Sigmoid colon (tissue), 7 donors: ENCODE data around the gene TCF12. TPM values are rescaled to one million over a fixed set of nuclear protein-coding genes. Genes with fewer than 3 reads are reported as not detected.
A peak's percentile ranks its signal among the peaks of the same experiment; 100 is the strongest.

Experiments used
- DNase-seq: peaks from one replicate; pipeline ENCODE4 v3.0.0-alpha.2; 2019
- H3K27ac ChIP-seq, 4 donors: fragments of 200-600 bp; sonication (generic); one replicate each; pipeline ENCODE4 v1.5.1; 2016 to 2019; ENCODE audit warnings: mild to moderate bottlenecking in 1 of 4
- H3K27me3 ChIP-seq, 3 donors: fragments of 200-600 bp; sonication (generic); one replicate each; pipeline ENCODE4 v1.5.1; 2019; ENCODE audit warnings: mild to moderate bottlenecking in 1 of 3
- H3K36me3 ChIP-seq, 4 donors: fragments of 200-600 bp; sonication (generic); one replicate each; pipeline ENCODE4 v1.5.1; 2016 to 2019
- H3K4me1 ChIP-seq, 4 donors: fragments of 200-600 bp; sonication (generic); one replicate each; pipeline ENCODE4 v1.5.1; 2017 to 2019
- H3K4me3 ChIP-seq, 4 donors: fragments of 200-600 bp; sonication (generic); one replicate each; pipeline ENCODE4 v1.5.1; 2017 to 2019; ENCODE audit warnings: mild to moderate bottlenecking in 2 of 4, moderate library complexity in 1 of 4
- H3K9me3 ChIP-seq, 4 donors: fragments of 200-600 bp in 3 of 4; sonication (generic) in 3 of 4; one replicate each; pipeline versions ENCODE4 v1.5.1 to v1.6.1; 2013 to 2019
- EP300 ChIP-seq, 4 donors: sonication (generic); formaldehyde crosslinking; IDR thresholded peaks; one replicate each; pipeline ENCODE4 v1.6.1; 2017; ENCODE audit warnings: antibody characterized with exemption in 4 of 4
- POLR2A ChIP-seq, 2 donors: fragments of 450-650 bp; IDR thresholded peaks; one replicate each; pipeline ENCODE4 v1.6.1; 2016; ENCODE audit warnings: antibody characterized with exemption in 2 of 2, mild to moderate bottlenecking in 2 of 2, moderate library complexity in 2 of 2
- POLR2AphosphoS5 ChIP-seq, 4 donors: sonication (generic); formaldehyde crosslinking; IDR thresholded peaks; one replicate each; pipeline ENCODE4 v1.6.1; 2017; ENCODE audit warnings: antibody characterized with exemption in 4 of 4
- WGBS, 2 donors: extraction: QIAGEN DNeasy Blood & Tissue Kit; methylation state at CpG; one replicate each; pipeline ENCODE4 v1.1.7; 2013; 5-methylcytosine and 5-hydroxymethylcytosine counted together
- intact Hi-C: fragments of 100-400 bp; cut with DNase I; formaldehyde crosslinking; loops from one replicate; pipeline ENCODE4 v1.15.1; 2023
- polyA plus RNA-seq, 3 donors: library from polyadenylated mRNA; stranded (reverse); fragments of 200-250 nt; gene quantifications; one replicate each; pipeline ENCODE4 v1.2.3, GENCODE V29; 2013
- total RNA-seq, 4 donors: library from RNA; depleted of rRNA; stranded (reverse); fragments of >200 nt; gene quantifications; one replicate each; pipeline ENCODE4 v1.1.0, GENCODE V29; 2016
- TF ChIP-seq, protein P1 (sequence below), 4 experiments: fragments of 450-650 bp in 3 of 4; fragments of 200-600 bp in 1 of 4; IDR thresholded peaks; one replicate each; pipeline ENCODE4 v1.5.1; 2016 to 2019; ENCODE audit warnings: antibody characterized with exemption in 4 of 4, mild to moderate bottlenecking in 3 of 4, moderate library complexity in 2 of 4
- donor health status: healthy with polysubstance abuse.
- donor health status: Bipolar disorder and iron deficiency.
- donor health status: healthy.

Gene TCF12
- total and polyA plus RNA-seq, 7 donors = 13.2 to 147 (median 77.8) TPM

DNA sequence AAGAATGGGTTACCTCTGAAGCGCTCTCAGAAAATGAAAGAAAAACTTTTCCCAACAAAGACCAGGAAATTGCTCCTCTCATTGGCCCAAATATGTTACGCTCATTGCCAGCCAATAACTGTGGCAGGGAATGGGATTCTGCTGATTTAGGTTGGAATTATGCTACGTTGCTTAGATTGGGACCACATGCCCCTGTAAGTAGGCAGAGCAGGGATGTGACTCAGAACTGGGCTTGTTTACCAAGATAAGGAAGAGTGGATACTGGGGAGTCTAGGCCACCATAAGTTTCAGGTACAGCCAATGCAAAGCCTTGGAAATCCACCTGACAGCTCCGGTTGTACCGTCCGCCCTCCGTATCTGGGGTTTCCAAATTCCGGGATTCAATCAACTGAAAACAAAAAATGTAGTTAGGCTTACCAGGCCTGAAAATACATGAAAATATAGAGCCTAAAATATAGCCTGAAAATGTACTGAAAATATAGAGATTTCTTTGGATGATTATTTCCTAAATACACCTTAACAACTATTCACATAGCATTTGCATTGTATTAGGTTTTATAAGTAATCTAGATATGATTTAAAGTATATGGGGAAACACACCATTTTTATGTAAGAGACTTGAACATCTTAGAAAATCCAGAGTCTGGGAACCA lies 1.5 kb upstream of the TCF12 start:
- peak overlapping the region; percentile 97 to 100 (median 98) for H3K27ac ChIP-seq
- no peaks in the 10 kb centered on the region for H3K9me3 ChIP-seq
- H3K27me3 ChIP-seq = no peaks in the 10 kb centered on the region
- H3K4me3 ChIP-seq = peak overlapping the region; percentile 94 to 99 (median 98)
- WGBS, 2 donors = 97 to 98% methylated on average over 8 of the region's 8 CpGs
- DNase-seq = no peak
- peaks cover 0 to 5% (median 0%) of the 10 kb centered on the region in 4 donors for H3K36me3 ChIP-seq
- intact Hi-C loops = loop anchor here (5.0 kb wide), 2 partner anchors 230 to 295 kb away; no protein-coding TSS in a partner anchor
- TF ChIP-seq, protein P1, sequence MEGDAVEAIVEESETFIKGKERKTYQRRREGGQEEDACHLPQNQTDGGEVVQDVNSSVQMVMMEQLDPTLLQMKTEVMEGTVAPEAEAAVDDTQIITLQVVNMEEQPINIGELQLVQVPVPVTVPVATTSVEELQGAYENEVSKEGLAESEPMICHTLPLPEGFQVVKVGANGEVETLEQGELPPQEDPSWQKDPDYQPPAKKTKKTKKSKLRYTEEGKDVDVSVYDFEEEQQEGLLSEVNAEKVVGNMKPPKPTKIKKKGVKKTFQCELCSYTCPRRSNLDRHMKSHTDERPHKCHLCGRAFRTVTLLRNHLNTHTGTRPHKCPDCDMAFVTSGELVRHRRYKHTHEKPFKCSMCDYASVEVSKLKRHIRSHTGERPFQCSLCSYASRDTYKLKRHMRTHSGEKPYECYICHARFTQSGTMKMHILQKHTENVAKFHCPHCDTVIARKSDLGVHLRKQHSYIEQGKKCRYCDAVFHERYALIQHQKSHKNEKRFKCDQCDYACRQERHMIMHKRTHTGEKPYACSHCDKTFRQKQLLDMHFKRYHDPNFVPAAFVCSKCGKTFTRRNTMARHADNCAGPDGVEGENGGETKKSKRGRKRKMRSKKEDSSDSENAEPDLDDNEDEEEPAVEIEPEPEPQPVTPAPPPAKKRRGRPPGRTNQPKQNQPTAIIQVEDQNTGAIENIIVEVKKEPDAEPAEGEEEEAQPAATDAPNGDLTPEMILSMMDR (IDR thresholded peaks at IDR 0.05) = no peak
- TF ChIP-seq POLR2A (IDR thresholded peaks at IDR 0.05) = no peak
- no peak for TF ChIP-seq POLR2AphosphoS5 (IDR thresholded peaks at IDR 0.05)
- peaks cover 0 to 35% (median 22%) of the 10 kb centered on the region in 4 donors for H3K4me1 ChIP-seq

GRCh38 chr15:56917652-56918045 lies 795 bp upstream of the TCF12 start:
- Histone ChIP-seq H3K4me3 (peak overlapping the region; percentile 94 to 99 (median 98)), H3K27me3 (no peaks in the 10 kb centered on the region), H3K36me3 (peaks cover 0 to 11% (median 0%) of the 10 kb centered on the region in 4 donors), H3K27ac (peak overlapping the region; percentile 97 to 100 (median 98)), H3K4me1 (peaks cover 0 to 42% (median 23%) of the 10 kb centered on the region in 4 donors), H3K9me3 (no peaks in the 10 kb centered on the region)
- no peak for TF ChIP-seq EP300 (IDR thresholded peaks at IDR 0.05)
- no peak for TF ChIP-seq POLR2AphosphoS5 (IDR thresholded peaks at IDR 0.05)
- no peak for TF ChIP-seq POLR2A (IDR thresholded peaks at IDR 0.05)
- TF ChIP-seq, protein P1 (IDR thresholded peaks at IDR 0.05) = no peak
- intact Hi-C loops = loop anchor here (1.0 to 5.0 kb wide), 4 partner anchors 30 to 389 kb away; no protein-coding TSS in a partner anchor
- 23 to 28% methylated on average over 9 of the region's 9 CpGs for WGBS, 2 donors
- DNase-seq = no peak

GRCh38 chr15:56919031-56919608 lies 676 bp downstream of the TCF12 start:
- Histone ChIP-seq H3K27ac (peak overlapping the region; percentile 97 to 100 (median 98)), H3K9me3 (no peaks in the 10 kb centered on the region), H3K4me1 (peaks cover 0 to 56% (median 31%) of the 10 kb centered on the region in 4 donors), H3K4me3 (peak overlapping the region; percentile 94 to 99 (median 98)), H3K36me3 (peaks cover 0 to 14% (median 0%) of the 10 kb centered on the region in 4 donors), H3K27me3 (no peaks in the 10 kb centered on the region)
- TF ChIP-seq EP300 (IDR thresholded peaks at IDR 0.05) (no peak), POLR2AphosphoS5 (IDR thresholded peaks at IDR 0.05) (peak in 3 of 4 donors; percentile 4 to 62 (median 26)), POLR2A (IDR thresholded peaks at IDR 0.05) (no peak)
- TF ChIP-seq, protein P1 (IDR thresholded peaks at IDR 0.05) = no peak
- intact Hi-C loops = loop anchor here (2.0 to 5.0 kb wide), 3 partner anchors 228 to 388 kb away; no protein-coding TSS in a partner anchor
- peak; percentile 75 for DNase-seq
- 0% methylated on average over 81 of the region's 81 CpGs for WGBS, 2 donors

GRCh38 chr15:56919609-56920366 lies 1.3 kb downstream of the TCF12 start:
- peak overlapping the region; percentile 97 to 100 (median 98) for H3K27ac ChIP-seq
- DNase-seq = peak; percentile 75
- peaks cover 0 to 58% (median 35%) of the 10 kb centered on the region in 4 donors for H3K4me1 ChIP-seq
- H3K9me3 ChIP-seq = no peaks in the 10 kb centered on the region
- H3K27me3 ChIP-seq = no peaks in the 10 kb centered on the region
- 1% methylated on average over 42 of the region's 42 CpGs for WGBS, 2 donors
- peaks cover 0 to 14% (median 0%) of the 10 kb centered on the region in 4 donors for H3K36me3 ChIP-seq
- intact Hi-C loops = loop anchor here (2.0 to 5.0 kb wide), 3 partner anchors 228 to 387 kb away; no protein-coding TSS in a partner anchor
- TF ChIP-seq POLR2AphosphoS5 (IDR thresholded peaks at IDR 0.05) (no peak), POLR2A (IDR thresholded peaks at IDR 0.05) (no peak), EP300 (IDR thresholded peaks at IDR 0.05) (no peak)
- TF ChIP-seq, protein P1 (IDR thresholded peaks at IDR 0.05) = no peak
- H3K4me3 ChIP-seq = peak overlapping the region; percentile 94 to 99 (median 98)
